ENCODE results near the gene AGFG2.
A peak's percentile ranks its signal among the peaks of the same experiment; 100 is the strongest.
"Not testable (repeated sequence)": the region's sequence is repeated elsewhere in the genome, so short reads cannot be mapped to it uniquely, and the experiment has no call there.

The AGFG2 gene

DNA sequence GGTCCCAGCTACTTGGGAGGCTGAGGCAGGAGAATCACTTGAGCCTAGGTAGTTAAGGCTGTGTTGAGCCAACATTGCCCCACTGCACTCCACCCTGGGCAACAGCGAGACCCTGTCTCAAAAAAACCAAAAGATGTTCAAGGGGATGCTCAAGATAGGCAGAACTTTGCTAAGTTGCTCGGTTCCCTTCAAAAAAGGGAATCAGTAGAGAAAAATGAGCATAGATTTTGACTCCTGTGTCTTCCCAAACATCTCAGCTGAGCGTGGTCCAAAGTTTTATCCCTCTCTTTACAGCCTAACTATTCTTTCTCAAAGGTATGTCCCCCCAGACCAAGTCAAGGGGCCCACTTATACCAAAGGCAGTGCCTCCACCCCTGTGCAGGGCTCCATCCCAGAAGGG, 14.0 kb downstream of the AGFG2 start:
- no peak for DNase-seq

DNA sequence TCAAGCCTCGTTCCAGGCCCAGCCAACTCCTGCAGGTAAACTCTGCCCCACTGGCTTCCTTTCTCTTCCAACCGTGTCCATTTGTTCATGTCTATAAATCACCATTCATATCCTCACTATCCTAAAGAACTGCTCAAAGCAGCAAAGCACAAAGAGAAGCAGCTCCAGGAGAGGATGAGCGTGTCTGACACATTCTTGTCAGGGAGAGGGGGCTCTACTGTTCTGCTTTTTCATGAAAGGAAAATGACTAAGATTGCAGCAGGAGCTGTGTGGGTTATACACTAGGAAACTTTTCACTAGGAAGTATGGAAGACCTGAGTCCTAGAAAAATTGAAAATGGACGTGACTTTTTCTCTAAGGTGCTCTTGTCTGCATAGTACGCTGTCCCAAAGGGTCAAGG, 16.7 kb downstream of the AGFG2 start:
- no peak for DNase-seq

DNA sequence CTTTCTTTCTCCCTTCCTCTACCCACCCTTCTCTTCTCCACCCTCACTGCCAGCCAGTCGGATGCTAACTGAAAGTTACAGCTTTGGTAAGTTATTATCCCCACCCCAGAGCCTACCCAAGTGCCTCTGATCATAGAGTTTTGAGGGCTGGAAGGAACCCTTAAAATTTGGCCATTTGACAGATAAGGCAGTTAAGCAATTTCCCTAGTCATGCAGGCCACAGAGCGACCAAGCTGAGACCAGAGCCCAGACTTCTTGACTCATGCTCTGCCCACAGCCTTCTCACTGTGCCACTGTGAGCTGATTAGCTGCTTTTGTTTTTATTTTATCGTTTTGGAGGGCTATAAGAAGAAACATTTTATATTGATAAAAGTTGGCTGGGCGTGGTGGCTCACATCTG, 17.5 kb downstream of the AGFG2 start:
- DNase-seq: no peak

DNA sequence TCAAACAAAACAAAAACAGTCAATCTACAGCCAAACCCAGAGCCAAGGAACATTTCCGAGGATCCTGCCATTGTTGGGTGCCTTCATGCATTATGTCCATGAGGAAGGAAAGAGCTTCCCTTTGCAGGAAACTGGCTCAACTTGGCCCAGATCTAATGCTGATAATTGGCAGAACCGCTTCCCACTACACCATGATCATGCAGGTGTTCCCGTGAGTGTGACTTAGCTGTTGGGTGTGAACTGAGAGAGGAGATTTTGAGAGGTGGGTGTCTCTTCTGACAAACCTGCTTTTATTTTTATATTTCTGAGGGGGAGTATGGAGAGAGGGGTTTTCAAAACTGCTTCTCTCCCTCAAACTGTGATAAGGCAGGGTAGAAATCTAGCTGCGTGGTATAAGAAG, 20.1 kb downstream of the AGFG2 start:
- DNase-seq: no peak

DNA sequence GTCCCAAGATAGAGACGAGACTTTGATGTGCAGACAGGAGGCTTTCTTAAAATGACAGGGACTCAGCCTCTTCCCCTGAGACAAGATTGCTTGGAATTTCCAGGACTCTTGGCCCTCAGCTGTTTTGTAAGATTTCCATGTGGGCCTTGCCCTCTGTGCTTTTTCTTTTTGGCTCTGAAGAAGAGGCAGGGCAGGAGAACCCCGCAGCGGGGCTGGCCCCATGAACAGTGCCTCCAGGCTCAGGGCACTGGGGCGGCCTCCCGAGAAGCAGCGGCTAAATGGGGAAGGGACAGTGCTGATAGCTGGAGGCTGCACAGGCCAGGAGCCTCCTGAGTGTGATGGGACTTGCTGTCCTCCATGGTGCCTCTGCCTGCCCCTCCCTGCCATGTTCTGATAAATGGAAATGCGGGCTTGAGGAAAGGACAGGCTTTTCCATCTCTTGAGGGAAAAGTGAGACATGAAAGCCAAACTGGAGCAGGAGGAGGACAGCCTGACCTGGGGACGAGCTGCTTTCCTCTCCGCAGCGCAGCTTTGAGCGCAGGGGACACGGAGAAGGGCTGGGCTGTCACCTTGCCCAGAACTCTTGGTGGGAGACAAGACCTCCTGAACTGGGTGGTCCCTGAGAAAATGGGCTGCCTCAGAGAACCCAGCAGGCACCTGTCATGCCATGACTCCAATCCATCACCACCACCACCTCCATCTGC, 22.6 kb downstream of the AGFG2 start:
- no peak for DNase-seq

DNA sequence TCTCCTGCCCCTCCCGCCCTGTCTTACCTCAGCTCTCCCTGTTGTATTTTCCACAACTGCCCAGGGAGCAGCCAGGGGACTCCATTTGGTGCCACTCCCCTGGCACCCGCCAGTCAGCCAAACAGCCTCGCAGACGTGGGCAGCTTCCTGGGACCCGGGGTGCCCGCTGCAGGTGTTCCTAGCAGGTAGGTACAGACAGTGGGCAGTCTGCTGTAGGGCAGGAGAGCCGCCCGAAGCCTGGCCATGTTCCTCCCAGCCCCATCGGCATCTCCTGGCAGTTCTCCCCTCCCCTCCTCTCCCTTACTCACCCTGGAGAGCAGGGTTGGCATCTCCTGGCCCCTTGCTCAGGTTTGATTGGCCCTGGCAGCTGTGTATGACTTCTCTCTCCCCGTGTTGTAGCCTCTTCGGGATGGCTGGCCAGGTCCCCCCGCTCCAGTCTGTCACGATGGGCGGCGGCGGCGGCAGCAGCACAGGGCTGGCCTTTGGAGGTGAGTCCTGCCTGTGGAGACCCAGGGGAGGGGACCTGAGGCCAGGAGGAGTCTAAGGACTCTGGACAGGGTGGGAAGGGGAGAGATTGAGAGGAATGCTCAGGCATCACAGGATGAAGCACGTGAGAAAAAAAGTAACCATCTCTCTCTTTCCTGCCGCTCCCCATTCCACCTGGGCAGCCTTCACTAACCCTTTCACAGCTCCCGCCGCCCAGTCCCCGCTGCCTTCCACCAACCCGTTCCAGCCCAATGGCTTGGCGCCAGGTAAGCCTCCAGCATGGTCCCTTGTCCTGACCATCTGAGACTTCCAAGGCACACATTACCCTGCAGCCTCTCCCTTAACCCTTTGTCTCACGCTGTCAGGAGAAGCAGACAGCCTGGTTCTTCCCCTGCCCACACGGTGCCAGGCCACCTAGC, 23.4 kb downstream of the AGFG2 start:
- no peak for DNase-seq

DNA sequence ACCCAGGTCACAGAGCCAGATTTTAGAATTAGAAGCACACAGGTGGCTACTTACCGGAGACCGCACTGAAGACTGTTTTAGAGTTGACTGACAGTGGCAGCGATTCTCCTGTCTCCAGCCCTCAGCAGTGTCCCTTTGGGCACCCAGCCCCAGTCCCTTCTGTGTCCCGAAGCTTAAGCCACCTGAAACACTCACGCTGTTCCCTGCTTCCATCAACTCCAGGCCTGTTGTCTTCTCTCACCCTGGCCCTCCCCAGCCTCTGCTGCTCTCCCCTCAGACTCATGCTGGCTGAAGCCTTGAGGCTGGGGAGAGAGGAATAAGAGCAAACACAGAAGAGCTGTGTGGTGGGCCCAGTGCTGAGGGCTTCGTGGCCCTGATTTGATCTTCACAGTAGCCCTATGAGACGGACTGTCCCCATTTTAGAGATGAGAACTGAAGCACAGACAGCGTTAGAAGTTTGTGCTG, 24.1 kb downstream of the AGFG2 start:
- DNase-seq: no peak

DNA sequence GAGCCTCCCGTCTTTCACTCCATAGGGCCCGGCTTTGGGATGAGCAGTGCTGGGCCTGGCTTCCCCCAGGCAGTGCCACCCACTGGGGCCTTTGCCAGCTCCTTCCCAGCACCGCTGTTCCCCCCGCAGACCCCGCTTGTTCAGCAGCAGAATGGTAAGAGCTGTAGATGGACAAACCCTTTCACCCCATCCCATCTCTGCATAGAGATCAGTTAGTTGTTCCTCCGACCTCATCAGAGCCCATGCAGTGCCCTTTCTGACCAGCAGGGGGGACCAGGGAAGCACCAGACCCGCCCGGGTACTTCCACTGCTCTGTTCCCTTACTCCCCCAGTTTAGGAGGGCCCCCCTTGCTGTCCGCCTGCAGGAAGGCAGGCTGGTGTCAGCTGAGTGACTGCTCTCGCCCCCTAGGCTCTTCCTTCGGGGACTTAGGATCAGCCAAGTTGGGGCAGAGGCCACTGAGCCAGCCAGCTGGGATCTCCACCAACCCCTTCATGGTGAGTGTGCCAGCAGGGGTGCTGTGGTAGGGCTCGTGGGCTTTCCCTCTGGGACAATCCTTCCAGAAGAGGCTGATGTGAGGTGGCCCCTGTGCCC, 24.9 kb downstream of the AGFG2 start:
- peak; percentile 79 for DNase-seq

DNA sequence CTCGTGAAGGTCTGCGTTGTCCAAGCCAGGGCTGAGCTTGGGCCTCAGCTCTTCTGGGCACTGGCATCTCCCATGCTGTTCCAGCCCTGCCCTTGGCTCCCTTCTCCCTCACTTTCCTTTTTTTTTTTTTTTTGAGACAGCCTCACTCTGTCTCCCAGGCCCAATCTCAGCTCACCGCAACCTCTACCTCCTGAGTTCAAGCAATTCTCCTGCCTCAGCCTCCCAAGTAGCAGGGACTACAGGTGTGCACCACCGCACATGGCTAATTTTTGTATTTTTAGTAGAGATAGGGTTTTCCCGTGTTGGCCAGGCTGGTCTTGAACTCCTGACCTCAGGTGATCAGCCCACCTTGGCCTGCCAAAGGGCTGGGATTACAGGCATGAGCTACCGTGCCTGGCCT, 25.4 kb downstream of the AGFG2 start:
- not testable (repeated sequence) for DNase-seq

DNA sequence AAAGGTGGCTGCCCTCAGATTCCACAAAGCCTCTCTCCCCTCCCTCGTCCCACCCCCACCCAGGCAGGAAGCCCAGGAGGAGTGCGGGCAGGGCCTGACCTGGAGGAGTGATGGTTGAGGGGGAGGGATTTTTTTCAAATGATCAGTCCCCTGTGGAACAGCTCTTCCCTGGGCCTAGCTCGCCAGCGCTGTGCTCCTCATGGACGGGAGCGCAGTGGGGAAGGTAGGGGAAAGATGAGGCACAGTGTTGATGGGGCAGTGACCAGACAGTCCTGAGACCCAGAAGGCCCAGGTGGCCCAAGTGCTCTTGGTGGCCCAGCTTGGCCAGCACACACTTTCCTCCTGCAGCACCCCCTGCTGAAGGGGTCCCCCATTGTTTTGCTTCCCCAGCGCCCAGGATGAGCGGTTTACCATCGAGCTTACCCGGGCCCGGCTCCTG, 26.1 kb downstream of the AGFG2 start:
- DNase-seq: no peak

DNA sequence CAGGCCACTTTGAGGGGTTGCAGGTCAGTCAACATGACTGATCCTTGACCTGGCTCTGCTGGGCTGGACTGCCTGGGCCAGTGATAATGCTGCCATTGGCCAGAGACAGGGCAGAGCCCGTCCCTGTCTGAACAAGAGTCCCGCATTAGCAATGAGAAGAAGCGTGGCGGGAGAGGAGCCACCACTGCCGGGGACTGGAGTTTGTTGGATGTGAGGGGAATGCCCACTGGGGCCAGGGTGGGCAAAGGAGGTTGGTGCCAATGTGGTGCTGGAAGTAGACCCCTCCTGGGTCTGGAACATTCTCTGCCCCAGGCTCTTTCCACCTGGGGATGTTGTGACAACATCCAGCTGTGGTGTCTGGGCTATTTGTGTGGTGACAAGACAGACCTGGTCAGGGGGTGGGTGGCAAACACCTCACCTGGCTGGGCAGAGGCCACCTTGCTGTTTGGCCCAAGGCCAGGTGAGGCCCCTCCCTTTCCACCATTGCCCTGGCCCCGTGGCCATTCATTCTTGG, 27.1 kb downstream of the AGFG2 start:
- no peak for DNase-seq

DNA sequence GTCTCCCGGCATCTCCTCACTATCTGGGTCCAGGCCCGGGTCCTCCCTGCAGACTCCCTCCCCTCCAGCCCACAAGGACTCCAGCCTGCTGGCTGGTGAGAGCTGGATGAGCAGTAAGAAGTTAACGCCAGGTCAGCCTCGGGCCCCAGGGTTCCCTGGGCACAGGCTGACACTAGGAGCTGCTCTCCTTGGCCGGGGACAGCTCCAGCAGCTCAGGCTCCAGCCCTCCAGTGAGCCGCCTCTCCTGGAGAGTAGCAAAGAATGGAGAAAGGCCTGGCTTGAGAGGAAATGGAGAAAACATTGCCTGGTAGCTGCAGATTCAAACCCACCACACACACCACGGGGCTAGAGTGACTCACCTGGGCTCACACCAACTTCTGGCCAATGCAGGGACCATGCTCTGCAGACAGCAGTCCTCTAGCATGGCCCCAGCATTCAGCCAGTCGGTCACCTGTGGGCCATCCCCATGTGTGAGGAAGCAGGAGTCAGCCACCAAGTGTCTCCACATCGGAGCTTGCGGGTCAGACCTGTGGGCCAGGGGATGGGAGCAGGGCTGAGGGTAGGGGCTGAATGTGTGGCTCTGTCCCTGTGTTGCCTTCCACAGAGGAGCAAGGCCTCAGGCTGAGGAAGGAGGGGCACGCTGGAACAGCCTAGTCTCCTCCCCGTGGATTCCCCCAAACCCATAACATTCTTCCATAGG, 28.2 kb downstream of the AGFG2 start:
- no peak for DNase-seq

DNA sequence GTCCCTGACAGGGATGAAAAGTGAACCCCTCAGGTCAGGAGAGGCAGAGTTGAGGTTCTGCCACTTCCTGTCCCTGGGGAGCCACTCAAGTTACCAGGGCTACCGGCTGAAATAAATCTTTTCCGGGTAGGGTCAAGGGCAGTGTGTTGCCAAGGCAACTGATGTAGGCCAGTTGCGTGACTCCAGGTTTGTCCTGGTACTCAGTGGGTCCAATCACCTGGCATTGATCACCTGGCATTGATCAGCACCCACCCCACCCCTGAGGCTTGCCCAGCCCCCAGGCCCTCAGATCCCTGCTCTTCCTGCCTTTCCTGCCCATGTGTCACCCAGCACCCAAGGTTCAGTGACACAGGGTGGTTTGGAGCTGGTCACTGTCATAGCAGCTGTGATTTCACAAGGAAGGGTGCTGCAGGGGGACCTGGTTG, 28.8 kb downstream of the AGFG2 start:
- no peak for DNase-seq

DNA sequence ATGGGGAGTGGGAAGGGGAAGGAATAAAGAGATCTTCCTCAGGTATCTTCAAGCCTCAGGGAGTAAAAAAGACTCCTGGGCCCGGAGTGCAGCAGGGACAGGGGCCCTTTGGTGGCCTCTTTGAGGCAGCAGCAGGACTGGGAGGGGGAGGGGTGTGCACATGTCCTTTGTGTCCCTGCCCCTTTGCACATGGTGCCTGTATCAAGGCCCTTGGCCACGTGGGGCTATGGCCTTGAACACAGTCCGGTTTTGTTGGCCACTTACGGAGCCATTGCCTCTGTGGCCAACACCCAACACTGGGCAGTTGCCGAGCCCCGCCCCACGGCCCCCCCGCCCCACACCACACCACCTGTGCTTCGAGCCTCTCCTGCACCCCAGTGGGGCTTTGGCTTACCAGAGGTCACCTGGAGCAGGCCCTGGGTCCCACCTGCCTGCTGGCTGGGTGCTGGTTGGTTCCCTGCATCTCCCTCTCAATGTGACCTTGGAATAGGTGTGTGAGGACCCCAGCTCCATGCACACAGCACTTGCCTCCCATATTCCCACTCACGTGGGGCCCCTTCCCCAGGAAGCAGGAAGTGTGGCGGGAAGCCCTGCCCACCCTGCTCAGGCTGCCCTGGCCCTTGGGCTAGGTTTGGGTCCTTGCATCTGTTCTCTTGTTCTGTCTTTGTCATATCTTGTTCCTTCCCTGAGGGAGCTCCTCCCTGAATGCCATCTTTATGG, 29.3 kb downstream of the AGFG2 start:
- DNase-seq: no peak

DNA sequence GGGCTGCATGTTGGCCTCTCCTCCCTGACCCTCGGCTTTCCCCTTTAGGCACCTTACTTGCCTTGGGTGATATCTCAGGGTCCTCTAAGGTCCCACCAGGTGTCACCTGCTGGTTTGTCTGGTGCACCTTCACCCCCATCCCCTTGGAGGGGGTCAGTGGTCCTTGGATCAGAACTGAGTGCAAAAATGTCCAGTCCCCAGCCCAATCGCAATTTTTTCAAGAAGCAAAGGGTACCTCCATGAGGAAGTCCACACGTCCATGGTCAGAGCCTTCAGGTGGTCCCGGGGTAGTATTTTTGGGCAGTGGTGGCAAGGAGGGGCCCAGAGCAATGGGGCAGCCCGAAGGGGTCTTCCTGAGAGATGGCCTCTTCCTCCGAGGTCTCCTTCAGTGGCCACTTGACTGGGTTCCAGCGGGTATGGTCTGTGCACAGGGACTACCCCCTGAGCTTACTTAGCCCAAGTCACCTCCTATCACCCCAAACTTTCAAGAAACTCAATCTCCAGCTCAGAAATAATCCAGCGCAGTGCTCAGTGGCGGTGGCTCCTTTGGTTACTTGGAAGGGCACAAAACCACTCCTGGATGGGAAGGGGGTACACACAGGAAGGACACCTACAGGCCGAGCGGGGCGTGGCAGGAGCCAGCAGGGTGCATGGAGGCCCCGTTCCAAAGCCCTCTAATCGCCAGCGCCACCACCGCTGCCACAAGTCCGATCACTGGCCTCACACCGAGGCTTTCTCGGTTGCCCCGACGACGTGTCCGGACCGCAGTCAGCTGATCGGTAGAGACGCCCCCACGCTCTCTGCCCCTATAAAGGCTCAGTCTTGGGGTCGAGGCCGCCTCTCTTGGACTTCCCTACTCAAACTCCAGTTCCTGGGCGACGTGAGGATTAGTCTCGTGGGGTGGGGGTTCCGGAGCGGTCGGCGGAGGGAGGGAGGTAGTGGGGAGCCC, 30.2 kb downstream of the AGFG2 start:
- peak; percentile 72 for DNase-seq

DNA sequence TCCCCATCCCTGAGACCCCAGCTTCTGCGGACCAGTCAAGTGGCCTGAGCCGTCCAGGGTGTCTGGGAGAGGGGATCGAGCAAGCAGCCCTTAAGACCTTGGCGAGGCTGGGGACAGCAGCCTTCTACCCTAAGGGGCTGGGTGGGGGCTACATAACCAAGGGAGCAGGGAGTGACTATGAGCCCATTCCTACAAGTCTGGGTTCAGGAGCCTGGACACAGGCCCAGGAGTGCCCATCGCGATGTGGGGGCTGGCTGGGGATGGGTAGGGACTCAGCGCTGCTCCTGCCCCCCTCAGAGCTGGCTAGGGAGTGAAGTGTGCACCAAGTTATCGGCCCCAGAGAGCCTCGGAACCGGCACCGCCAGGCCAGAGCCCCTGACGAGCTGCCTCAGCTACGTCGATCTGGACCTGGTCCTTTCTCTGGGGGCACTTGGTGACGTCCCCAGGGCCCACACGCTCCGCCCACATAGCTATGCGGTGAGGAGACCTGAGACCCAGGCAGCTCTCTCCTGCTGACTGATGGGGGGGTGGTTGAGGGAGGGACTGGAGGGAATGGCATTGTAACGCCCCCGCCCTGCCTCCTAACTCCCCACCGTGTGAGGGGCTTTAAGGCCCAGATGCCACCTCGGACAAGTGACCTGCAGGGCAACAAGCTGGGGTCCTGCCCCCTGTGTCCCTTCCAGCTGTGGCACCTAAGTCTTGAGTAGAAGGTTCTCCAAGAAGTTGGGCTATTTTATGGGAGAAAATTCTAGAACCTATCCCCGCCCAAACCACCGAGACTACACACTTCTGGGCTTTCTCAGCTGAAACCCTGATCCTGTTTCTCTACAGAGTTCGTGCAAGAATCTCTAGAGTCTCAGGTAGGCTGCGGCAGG, 32.2 kb downstream of the AGFG2 start:
- DNase-seq: no peak

DNA sequence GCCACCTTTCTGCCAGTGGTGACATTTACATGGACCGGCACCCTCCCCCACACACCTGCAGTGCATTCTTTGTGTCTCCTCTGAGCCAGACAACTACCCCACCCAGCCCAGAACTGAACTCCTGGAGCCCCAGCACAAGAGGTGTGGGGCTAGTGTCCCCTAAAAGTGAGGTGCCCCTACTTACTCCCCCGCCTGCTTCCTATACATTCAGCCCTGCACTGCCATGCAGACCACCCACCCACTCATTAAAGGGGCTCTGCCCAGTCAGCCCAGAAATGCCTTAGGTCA, 32.8 kb downstream of the AGFG2 start:
- DNase-seq: no peak

DNA sequence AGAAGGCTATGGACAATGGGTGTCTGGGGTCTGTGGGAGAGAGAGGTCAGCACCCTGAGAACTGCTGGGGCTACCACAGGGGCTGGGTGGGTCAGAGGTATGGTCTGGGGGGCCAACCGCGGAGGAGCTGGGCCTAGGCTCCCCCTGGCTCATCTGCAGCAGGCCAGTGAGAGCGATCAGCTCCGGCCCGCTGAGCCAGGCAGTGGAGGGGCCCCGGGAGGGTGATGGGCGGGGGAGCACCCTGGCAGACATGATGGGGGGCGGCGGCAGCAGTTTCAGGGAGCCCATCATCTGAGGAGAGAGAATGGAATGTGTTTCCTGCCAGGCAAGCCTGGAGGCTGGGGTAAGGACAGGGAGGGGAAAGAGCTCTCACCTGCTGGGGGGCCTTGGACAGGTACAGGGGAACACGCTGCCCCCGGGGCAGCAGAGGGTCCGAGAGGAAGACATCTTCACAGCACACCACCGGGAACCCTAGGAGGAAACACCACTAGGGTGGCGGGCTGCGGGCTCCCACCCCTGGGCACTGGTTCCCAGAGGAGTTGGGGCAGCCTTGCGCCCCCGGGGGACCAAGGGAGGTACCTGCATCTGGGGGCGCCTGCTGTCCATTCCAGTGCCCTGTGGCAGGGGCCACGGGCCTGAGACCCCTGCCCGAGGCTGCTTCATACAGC, 33.4 kb downstream of the AGFG2 start:
- no peak for DNase-seq

DNA sequence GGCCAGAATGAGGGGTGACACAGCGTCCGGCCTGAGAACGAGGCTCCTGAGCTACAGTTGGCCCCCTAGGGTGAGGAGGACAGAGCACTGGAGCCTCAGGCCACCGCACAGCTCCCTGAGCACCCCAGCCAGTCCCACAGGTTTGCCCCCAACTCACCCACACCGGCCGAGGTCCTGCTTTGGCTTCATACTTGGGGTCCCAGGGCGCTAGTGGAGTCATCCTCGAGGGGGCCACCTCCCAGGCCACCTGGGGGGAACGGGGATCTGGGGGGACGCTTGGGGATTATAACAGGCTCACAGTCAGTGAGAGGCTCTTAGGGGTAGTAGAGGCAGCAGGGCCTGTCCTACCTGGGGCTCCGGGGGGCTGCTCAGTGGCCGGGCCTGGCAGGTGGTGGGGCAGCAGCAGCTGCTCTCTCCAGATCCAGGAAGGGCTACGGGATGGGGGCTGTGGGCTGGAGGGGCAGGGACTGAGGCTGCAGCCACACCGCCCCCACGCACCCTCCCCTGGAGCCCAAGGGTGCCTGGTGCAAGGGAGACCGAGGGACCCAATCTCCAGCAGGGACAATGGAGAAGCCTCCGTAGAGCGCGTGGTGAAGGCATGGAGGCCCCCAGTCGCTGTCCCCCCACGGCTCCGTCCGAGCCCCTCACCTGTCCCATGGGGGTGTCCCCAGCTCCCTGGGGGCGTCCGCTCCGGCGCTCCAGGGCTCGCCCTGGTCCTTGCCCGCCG, 34.1 kb downstream of the AGFG2 start:
- no peak for DNase-seq
